GM10248 (cell line): ENCODE measurements around the gene SARNP.
"Not testable (repeated sequence)": the region's sequence is repeated elsewhere in the genome, so short reads cannot be mapped to it uniquely, and the experiment has no call there.

Experiments used
- CTCF ChIA-PET: fragments of 300-600 bp; sonication (Branson Sonifier 250); formaldehyde crosslinking; extraction: SDS; loops from one replicate; lab custom pipeline; 2021; ENCODE audit warnings: antibody characterized with exemption; lab: Yijun Ruan, JAX
- POLR2A ChIA-PET: fragments of 350-650 bp; sonication (Branson Sonifier 250); formaldehyde crosslinking; extraction: SDS; loops from one replicate; lab custom pipeline; 2020; ENCODE audit warnings: antibody characterized with exemption; lab: Yijun Ruan, JAX
- DNase-seq: peaks from one replicate; pipeline ENCODE4 v3.0.0; 2012; ENCODE audit errors: extremely low spot score
- CTCF ChIP-seq: IDR thresholded peaks from 2 replicates; pipeline ENCODE4 v1.5.1; 2012; ENCODE audit warnings: mild to moderate bottlenecking, low read depth; ENCODE audit errors: extremely low read depth, missing control alignments, control extremely low read depth

The SARNP gene

DNA sequence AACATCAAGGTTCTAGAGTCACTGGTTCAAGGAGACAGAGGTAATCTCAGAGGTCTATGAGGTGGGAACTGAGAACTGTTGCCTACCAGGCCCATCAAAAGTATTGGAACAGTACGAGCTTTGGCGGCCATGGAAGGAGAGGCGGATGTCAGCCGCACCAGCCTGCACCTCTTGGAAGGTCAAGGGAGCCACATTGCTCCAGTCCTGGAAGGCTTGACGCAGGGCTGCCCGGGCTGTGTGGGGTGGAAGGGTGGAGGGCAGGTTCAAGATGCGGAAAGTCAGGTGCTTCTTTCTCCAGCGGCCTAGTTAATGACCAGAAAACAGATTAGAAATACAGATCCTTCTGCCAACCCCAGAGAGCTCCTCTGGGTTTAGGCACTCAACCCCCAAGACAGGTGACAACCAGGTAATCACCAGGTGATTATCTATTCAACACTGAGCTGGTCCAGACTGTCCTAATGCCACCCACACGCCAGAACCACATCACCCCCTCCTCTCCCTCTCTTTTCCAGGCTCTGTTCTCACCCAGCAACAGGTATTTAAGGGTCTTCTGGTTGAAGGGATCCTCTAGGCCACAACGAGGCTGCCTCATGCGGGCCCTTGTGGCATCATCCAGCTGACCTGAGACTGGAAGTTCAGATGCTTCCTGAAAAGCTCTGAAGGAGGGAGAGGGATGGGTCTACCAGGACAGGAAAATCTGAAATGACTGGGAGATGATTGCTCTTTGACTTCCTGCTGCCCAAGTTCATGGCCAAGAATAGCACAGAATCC is 23.2 kb upstream of the SARNP start:
- ChIA-PET CTCF (no interaction called here), POLR2A (no interaction called here)
- no peak for DNase-seq
- no peak for TF ChIP-seq CTCF

GRCh38 chr12:55839345-55840140 is 22.0 kb upstream of the SARNP start:
- ChIA-PET CTCF (interaction anchor here (1.4 kb wide), 1 partner anchor 9 kb away, joined by 4 read pairs; no protein-coding TSS in a partner anchor), POLR2A (no interaction called here)
- DNase-seq = no peak
- TF ChIP-seq CTCF = no peak

- ChIA-PET CTCF (no interaction called here), POLR2A (no interaction called here)
- no peak for TF ChIP-seq CTCF
- no peak for DNase-seq
These were observed 20.8 kb upstream of the SARNP start for GRCh38 chr12:55838361-55838760.

GRCh38 chr12:55834400-55834799 is 16.9 kb upstream of the SARNP start:
- CTCF ChIA-PET = interaction anchor here (1.2 to 1.3 kb wide), 2 partner anchors 96 to 155 kb away, joined by 3 to 4 read pairs; no protein-coding TSS in a partner anchor
- POLR2A ChIA-PET, DNase-seq: not testable (repeated sequence)

DNA sequence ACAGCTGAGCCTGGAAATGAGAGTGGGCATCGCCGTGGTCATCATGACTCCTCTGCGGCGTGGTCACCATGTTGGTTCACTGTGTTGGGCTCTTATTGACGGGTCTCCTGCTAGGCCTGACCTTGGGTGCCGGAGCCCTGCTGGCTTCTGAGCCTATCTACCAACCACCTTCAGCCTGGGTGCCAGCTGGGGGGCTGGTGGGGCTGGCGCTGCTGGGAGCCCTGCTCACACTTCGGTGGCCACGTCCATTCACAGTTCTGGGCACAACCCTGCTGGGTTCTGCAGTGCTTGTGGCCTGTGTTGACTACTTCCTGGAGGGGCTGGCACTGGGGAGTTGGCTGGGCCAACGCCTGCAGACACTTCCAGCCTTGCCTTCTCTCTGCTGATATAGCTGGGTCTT is 15.5 kb upstream of the SARNP start:
- ChIA-PET CTCF (interaction anchor here (1.2 to 1.7 kb wide), 3 partner anchors 93 to 156 kb away, joined by 3 to 4 read pairs (median 4); no protein-coding TSS in a partner anchor), POLR2A (no interaction called here)
- no peak for DNase-seq
- no peak for TF ChIP-seq CTCF

GRCh38 chr12:55831447-55831815 is 13.9 kb upstream of the SARNP start:
- DNase-seq = no peak
- TF ChIP-seq CTCF = no peak
- ChIA-PET CTCF (interaction anchor here (1.1 to 3.0 kb wide), 6 partner anchors 11 to 108 kb away, joined by 3 to 18 read pairs (median 4); partner anchors contain the start of gene PYM1), POLR2A (interaction anchor here (0.6 to 1.0 kb wide), 2 partner anchors 14 to 28 kb away, joined by 4 read pairs; partner anchors contain the start of genes ORMDL2 and SARNP)
